Measurements from ENCODE around the gene ZSWIM5. TPM values are rescaled to one million over a fixed set of nuclear protein-coding genes. Genes with fewer than 3 reads are reported as not detected.

Gene ZSWIM5
- total RNA-seq, 1 experiment from 2014 or later = 7.9 TPM

DNA sequence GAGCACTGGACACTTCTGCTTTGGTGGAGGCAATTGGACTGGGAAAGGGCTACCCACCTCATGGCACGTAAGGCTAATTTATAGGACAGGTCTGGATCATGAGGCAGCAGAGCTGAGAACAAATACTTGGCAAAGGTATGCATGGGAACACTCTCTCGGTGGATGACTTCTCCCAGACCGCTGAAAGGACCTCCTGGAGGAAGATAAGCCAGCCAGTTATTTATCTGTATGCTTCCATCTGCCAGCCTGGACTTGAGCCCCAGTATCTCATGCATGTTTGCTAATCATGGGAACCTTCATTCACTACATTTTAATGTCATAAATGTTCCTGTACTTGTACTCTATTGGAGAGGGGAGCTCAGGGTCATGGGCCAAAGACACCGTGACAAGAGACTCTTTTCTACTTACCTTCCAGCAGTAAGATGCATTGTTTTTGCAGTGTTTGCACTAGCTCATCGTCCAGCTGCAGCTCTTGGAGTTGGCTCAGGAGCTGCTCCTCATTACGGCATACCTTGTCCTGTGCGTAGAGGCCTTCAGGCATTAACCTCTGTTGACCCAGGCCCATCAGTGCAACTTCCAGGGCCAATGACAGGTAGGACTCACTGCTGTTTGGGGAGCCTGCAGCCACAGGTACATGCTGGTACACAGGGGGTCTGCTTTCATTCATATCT, 170.6 kb downstream of the ZSWIM5 start:
- no peak for ATAC-seq
- in situ Hi-C loops (cut with HindIII; ENCODE audit: low pct_unique_long_range_greater_than_20kb, low sequenced_read_pairs) = no loop called here
- Histone ChIP-seq H3K4me3 (ENCODE audit: low read depth in 2 of 2, low read length in 2 of 2) (no peak overlapping the region), H3K36me3 (ENCODE audit: control insufficient read depth, insufficient read depth, low read length) (no peaks in the 10 kb centered on the region), H3K27ac (ENCODE audit: low read length) (no peak overlapping the region), H3K4me1 (ENCODE audit: control insufficient read depth, insufficient read depth, low read length) (no peaks in the 10 kb centered on the region), H3K27me3 (ENCODE audit: control insufficient read depth, insufficient read depth, low read length) (no peaks in the 10 kb centered on the region), H3K9me3 (ENCODE audit: control insufficient read depth, insufficient read depth, low read depth, low read length) (no peaks in the 10 kb centered on the region)
- no peak for DNase-seq (ENCODE audit: low read depth, low spot score)
- intact Hi-C loops (cut with micrococcal nuclease; ENCODE audit: unreplicated experiment) = no loop called here
- BruUV-seq (replicated peaks) = no TSS peak
- TF ChIP-seq SIN3A (IDR thresholded peaks at IDR 0.05; ENCODE audit: borderline replicate concordance, insufficient read depth, low read depth, low read length) (no peak), POLR2AphosphoS5 (IDR thresholded peaks at IDR 0.05; ENCODE audit: low read depth, low read length) (no peak)
- TF ChIP-seq, protein P1, sequence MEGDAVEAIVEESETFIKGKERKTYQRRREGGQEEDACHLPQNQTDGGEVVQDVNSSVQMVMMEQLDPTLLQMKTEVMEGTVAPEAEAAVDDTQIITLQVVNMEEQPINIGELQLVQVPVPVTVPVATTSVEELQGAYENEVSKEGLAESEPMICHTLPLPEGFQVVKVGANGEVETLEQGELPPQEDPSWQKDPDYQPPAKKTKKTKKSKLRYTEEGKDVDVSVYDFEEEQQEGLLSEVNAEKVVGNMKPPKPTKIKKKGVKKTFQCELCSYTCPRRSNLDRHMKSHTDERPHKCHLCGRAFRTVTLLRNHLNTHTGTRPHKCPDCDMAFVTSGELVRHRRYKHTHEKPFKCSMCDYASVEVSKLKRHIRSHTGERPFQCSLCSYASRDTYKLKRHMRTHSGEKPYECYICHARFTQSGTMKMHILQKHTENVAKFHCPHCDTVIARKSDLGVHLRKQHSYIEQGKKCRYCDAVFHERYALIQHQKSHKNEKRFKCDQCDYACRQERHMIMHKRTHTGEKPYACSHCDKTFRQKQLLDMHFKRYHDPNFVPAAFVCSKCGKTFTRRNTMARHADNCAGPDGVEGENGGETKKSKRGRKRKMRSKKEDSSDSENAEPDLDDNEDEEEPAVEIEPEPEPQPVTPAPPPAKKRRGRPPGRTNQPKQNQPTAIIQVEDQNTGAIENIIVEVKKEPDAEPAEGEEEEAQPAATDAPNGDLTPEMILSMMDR (IDR thresholded peaks at IDR 0.05) = no peak
- TF ChIP-seq, protein P2, sequence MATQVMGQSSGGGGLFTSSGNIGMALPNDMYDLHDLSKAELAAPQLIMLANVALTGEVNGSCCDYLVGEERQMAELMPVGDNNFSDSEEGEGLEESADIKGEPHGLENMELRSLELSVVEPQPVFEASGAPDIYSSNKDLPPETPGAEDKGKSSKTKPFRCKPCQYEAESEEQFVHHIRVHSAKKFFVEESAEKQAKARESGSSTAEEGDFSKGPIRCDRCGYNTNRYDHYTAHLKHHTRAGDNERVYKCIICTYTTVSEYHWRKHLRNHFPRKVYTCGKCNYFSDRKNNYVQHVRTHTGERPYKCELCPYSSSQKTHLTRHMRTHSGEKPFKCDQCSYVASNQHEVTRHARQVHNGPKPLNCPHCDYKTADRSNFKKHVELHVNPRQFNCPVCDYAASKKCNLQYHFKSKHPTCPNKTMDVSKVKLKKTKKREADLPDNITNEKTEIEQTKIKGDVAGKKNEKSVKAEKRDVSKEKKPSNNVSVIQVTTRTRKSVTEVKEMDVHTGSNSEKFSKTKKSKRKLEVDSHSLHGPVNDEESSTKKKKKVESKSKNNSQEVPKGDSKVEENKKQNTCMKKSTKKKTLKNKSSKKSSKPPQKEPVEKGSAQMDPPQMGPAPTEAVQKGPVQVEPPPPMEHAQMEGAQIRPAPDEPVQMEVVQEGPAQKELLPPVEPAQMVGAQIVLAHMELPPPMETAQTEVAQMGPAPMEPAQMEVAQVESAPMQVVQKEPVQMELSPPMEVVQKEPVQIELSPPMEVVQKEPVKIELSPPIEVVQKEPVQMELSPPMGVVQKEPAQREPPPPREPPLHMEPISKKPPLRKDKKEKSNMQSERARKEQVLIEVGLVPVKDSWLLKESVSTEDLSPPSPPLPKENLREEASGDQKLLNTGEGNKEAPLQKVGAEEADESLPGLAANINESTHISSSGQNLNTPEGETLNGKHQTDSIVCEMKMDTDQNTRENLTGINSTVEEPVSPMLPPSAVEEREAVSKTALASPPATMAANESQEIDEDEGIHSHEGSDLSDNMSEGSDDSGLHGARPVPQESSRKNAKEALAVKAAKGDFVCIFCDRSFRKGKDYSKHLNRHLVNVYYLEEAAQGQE (IDR thresholded peaks at IDR 0.05; ENCODE audit: insufficient read depth in 1 of 2, low read depth in 2 of 2, low read length in 1 of 2) = no peak
- CTCF ChIA-PET = no interaction called here
- POLR2A ChIA-PET = no interaction called here

DNA sequence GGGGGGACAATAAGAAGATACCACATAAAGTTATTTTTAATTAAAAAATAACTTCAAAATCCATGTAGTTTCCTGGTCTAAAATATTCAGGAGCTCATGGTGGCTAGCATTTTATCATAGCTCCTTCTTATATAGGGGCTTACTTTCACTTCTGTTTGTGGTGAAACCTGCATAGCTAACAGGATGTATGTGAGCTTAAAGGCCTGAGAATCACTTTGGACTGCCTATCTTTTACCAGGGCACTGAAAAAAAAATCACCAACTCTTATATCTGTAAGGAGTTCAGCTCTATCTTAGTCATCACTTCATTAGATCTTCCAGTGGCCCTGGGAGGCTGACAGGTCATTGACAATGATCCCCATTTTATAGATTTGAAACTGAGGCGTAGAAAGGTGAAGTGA, 173.0 kb downstream of the ZSWIM5 start:
- H3K4me3 ChIP-seq (ENCODE audit: low read depth in 2 of 2, low read length in 2 of 2) = no peak overlapping the region
- H3K27ac ChIP-seq (ENCODE audit: low read length) = no peak overlapping the region
- no TSS peak for BruUV-seq (replicated peaks)
- POLR2A ChIA-PET = interaction anchor here (0.7 kb wide), 1 partner anchor 129 kb away, joined by 3 read pairs; no protein-coding TSS in a partner anchor
- no peaks in the 10 kb centered on the region for H3K27me3 ChIP-seq (ENCODE audit: control insufficient read depth, insufficient read depth, low read length)
- no peak for DNase-seq (ENCODE audit: low read depth, low spot score)
- in situ Hi-C loops (cut with HindIII; ENCODE audit: low pct_unique_long_range_greater_than_20kb, low sequenced_read_pairs) = no loop called here
- TF ChIP-seq, protein P2 (IDR thresholded peaks at IDR 0.05; ENCODE audit: insufficient read depth in 1 of 2, low read depth in 2 of 2, low read length in 1 of 2) = no peak
- TF ChIP-seq SIN3A (IDR thresholded peaks at IDR 0.05; ENCODE audit: borderline replicate concordance, insufficient read depth, low read depth, low read length) = no peak
- TF ChIP-seq, protein P1 (IDR thresholded peaks at IDR 0.05) = no peak
- no peak for TF ChIP-seq POLR2AphosphoS5 (IDR thresholded peaks at IDR 0.05; ENCODE audit: low read depth, low read length)
- TF ChIP-seq TCF7L2 (IDR thresholded peaks at IDR 0.05; ENCODE audit: low read depth, low read length) = no peak
- no peak for ATAC-seq
- no peaks in the 10 kb centered on the region for H3K9me3 ChIP-seq (ENCODE audit: control insufficient read depth, insufficient read depth, low read depth, low read length)
- H3K4me1 ChIP-seq (ENCODE audit: control insufficient read depth, insufficient read depth, low read length) = no peaks in the 10 kb centered on the region
- CTCF ChIA-PET = no interaction called here
- no peaks in the 10 kb centered on the region for H3K36me3 ChIP-seq (ENCODE audit: control insufficient read depth, insufficient read depth, low read length)
- intact Hi-C loops (cut with micrococcal nuclease; ENCODE audit: unreplicated experiment) = no loop called here
